ENCODE results near the gene EFNA3.

DNA sequence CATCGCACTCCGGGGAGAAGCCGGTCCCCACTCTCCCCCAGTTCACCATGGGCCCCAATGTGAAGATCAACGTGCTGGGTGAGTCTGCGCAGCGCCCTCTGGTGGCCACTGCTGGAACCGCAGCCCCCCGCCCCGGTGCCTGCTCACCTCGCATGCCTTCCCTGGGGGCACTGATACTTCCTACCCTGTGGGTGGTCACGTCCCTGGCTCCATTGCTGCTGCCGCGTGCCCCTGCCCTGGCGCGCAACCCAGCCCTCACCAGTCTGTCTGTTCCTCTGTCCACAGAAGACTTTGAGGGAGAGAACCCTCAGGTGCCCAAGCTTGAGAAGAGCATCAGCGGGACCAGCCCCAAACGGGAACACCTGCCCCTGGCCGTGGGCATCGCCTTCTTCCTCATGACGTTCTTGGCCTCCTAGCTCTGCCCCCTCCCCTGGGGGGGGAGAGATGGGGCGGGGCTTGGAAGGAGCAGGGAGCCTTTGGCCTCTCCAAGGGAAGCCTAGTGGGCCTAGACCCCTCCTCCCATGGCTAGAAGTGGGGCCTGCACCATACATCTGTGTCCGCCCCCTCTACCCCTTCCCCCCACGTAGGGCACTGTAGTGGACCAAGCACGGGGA is 7.6 kb downstream of the EFNA3 start:
- TF ChIP-seq, protein P1, sequence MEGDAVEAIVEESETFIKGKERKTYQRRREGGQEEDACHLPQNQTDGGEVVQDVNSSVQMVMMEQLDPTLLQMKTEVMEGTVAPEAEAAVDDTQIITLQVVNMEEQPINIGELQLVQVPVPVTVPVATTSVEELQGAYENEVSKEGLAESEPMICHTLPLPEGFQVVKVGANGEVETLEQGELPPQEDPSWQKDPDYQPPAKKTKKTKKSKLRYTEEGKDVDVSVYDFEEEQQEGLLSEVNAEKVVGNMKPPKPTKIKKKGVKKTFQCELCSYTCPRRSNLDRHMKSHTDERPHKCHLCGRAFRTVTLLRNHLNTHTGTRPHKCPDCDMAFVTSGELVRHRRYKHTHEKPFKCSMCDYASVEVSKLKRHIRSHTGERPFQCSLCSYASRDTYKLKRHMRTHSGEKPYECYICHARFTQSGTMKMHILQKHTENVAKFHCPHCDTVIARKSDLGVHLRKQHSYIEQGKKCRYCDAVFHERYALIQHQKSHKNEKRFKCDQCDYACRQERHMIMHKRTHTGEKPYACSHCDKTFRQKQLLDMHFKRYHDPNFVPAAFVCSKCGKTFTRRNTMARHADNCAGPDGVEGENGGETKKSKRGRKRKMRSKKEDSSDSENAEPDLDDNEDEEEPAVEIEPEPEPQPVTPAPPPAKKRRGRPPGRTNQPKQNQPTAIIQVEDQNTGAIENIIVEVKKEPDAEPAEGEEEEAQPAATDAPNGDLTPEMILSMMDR (IDR thresholded peaks at IDR 0.05): peak in 1 of 3 donors; percentile 93
- no peak for TF ChIP-seq POLR2A (IDR thresholded peaks at IDR 0.05)
